GM19240 (cell line): ENCODE measurements around the gene TUBA3E.
A peak's percentile ranks its signal among the peaks of the same experiment; 100 is the strongest.
"Not testable (repeated sequence)": the region's sequence is repeated elsewhere in the genome, so short reads cannot be mapped to it uniquely, and the experiment has no call there.

Experiments used
- DNase-seq: peaks from one replicate; pipeline ENCODE4 v3.0.0; 2011; ENCODE audit warnings: low spot score; ENCODE audit not compliant: insufficient read length

Gene TUBA3E

DNA sequence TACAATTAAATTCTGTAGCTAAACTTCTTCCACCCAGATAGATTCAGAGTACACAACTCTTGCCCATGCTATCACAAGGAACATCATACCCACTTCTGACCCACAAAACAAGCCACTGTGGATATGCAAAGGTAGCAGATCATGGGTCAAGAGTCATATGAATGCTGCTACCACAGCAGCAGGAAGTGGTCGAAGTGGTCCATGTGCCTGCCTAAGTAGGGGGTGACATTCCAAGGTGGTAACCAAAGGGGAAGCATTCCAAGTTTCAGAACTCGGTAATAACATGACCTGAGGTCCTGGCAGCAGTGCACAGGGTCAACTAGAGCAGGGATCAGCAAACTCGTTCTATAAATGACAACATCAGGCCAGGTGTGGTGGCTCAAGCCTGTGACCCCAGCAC is 5.8 kb downstream of the TUBA3E start:
- not testable (repeated sequence) for DNase-seq

GRCh38 chr2:130191319-130191718 is 6.9 kb downstream of the TUBA3E start:
- not testable (repeated sequence) for DNase-seq

GRCh38 chr2:130190237-130190636 is 8.0 kb downstream of the TUBA3E start:
- DNase-seq = no peak

DNA sequence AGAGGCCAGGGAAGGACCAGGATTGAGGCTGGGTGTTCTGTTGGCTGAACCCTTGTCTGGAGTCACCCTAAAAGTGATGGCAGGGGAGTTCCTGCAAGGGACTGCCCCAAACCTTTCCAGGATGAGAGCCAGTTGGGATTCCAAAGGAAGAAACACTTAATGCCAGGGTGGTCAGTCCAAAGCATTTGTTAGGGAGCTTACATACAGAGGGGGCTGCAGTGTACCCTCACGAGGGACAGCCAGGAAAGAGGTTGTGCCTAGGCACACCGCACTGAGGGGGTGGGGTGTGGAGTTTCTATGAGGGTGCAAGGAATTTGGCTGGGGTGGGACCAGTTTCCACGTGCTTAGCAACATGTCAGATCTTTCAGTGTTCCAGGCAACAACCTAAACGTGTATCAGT is 9.3 kb downstream of the TUBA3E start:
- not testable (repeated sequence) for DNase-seq

DNA sequence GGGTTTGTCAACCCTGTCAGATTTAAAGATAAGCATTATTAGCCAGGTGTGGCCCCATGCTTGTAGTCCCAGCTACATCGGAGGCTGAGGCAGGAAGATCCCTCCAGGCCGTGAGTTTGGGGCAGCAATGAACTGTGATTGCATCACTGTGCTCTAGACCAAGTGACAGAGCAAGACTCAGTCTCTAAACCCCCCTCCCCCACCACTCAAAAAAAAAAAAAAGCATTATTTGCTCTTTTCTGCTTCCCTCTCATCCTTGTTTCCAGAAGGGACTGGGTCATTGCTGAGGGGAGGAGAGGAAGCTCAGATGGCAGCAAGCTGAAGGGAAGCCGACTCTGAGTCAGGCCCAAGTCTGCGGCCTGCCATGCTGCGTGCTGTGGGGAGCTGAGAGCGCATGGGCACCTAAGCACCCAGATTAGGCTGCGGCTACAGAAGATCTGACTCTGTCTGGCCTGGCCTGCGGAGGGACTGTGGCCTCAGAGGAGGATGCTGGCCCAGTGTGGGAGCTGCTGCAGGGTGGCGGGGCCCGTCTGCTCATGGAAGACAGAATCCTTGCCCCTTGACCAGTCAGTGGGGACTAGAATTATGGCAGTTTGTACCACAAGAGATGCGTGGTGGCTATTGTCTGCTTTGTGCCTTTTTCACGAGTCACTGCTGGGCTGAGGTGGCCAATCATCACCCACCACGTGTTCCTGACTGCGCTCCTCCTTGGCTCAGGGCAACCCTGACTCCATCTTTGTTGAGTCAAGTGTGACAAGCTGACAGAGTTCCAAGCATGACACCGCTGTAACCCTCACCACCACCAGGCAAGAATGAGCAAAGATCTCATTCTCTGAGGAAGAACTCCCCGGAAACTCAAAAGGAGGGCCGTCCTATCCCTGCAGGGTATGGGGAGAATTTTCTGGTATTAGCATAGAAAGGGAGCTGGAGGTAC is 10.1 kb downstream of the TUBA3E start:
- DNase-seq = not testable (repeated sequence)

DNA sequence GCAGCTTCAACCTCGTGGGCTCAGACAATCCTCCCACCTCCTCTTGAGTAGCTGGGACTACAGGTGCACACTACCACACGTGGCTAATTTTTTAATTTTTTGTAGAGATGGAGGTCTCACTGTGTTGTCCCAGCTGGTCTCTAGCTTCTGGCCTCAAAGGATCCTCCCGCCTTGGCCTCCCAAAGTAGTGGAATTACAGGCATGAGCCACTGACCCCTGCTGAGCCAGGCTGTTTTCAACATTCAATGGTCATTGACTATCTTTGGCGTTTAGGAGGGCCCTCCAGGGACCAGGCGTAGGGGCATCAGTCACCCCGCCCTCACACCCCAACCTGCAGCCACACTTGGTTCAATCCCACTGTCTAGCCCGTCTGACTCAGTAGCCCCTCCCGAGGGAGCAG is 11.0 kb downstream of the TUBA3E start:
- DNase-seq = no peak

- no peak for DNase-seq
Measured at GRCh38 chr2:130186391-130186790, 11.8 kb downstream of the TUBA3E start.

DNA sequence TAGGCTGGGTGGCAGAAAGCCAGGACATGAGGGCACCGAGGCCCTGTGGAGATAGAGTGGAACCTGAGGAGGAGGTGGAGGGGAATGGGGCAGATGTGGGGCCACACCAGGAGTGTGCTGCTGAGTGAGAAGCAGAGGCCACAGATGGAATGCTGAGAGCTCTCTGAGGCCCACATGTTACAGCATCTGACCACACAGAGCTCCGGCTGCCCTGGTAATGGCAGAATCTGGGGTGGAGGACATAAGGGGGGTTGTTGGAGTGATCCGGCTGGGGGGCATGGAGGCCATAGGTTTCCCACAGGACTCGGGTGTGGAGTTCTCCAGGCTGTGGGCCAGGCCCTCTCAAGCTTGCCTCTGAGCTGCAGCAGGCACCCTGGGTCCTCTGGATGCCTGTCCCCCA is 12.3 kb downstream of the TUBA3E start:
- no peak for DNase-seq

DNA sequence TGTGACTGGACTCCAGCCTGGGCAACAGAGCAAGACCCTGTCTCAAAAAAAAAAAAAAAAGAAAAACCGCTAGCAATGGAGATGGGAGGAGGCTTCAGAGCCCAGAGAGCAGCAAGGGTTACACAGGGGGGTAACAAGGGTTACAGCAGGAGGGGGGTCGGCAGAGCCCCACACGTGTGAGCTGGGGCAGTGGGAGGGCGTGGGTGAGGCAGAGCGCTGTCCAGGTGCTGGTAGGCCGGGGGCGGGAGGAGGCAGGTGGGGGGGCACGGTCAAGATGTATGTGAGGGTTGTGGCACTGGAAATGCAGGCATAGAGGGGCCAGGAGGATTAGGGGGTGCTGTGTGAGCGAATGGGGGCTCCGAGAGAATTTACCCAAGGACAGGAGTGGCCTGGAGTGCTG is 12.8 kb downstream of the TUBA3E start:
- no peak for DNase-seq

- no peak for DNase-seq
Measured at GRCh38 chr2:130183512-130184373, 14.5 kb downstream of the TUBA3E start.

DNA sequence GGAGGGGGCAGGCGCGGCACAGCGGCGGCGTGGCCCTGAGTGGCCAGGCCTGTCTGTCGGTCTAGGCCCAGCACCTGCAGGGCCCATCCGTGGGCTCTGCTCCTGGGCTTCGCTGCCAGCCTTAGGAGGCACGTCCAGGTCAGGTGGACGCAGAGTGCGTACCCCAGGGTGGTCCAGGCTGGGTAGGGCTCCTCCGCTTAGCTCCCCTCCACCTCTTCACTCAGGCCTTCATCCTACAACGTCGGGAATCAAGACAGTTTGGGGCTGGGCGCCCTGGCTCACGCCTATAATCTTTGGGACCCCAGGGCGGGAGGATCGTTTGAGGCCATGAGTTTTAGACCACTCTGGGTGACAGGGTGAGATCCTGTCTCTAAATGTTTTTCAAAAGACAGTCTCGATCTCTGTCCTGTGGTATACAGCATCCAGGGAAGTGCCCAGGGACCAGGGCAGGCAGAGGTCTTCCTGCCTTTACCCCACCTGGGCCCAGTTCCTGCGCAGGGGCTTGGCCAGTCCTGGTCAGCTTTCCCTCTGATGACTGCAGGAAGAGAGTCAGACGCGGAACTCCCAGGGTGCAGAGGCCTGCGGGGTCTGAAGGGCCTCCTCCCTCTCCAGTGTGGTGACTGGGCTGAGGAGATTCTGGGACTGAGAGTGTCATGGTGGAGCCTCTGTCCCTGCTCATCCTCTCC is 15.3 kb downstream of the TUBA3E start:
- not testable (repeated sequence) for DNase-seq

DNA sequence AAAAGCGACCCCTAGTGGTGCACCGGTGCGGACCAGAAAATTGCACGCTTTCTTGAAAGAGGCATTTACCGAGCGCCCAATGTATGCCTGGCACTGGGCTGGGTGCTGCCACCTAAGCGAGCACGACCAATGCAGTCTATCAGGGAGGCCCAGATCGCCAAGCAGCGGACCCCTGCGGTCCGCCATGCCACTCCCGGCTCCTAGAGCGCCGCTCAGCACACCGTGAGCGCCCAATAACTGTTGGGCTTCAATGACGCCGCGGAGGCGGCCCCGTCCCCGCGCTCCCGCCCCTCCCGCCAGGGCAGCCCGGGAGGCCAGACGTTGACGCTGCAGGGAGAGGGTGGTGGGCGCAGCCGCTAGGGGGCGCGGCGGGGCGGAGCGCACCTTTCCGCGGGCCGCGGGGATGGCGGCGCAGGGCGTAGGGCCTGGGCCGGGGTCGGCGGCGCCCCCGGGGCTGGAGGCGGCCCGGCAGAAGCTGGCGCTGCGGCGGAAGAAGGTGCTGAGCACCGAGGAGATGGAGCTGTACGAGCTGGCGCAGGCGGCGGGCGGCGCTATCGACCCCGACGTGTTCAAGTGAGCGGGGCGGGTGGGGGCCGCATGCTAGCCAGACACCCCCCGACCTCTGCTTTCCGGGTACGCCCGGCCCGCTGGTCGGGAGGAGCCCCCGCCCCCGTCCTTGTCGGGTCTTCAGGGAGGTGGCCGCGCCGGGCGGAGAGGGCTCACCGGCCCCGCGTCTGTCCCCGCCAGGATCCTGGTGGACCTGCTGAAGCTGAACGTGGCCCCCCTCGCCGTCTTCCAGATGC is 16.2 kb downstream of the TUBA3E start, which contains the start of gene MZT2B:
Gene MZT2B, plus strand, starts transcription at position 383 of the 803 bp plus-strand sequence. Its CDS starts 21 bp downstream, at position 404.
- DNase-seq = peak; percentile 69

DNA sequence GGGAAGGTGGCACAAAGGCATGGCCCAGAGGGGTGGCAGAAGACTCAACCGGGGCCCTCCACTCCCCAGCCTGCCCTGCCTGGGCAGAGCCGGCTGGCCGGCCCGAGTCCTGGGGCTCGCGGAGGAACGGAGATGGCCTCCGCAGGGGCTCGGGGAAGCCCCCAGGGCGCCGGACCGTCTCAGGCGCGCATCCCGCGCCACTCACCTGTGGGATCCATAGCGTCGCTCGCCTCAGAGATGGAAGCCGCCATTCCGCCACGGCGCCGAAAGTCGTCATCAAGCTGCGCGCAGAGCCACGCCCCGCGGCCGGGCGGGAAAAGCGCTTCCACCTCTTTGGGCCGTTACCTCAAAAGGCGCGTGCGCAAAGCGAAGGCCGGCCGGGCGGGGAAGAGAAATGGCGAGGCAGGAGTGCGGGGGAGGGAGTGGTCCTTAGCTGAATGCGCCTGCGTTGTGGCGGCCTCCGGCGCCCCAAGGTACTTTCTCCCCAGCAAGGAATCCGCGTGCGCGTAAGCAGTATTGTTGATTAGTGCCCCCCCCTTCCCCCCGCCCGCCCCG is 16.8 kb downstream of the TUBA3E start, which contains the start of gene SMPD4:
Gene SMPD4, minus strand, starts transcription at position 278 of the 555 bp plus-strand sequence. CDS start 5,010 bp downstream, outside the sequence.
- peak; percentile 62 for DNase-seq

DNA sequence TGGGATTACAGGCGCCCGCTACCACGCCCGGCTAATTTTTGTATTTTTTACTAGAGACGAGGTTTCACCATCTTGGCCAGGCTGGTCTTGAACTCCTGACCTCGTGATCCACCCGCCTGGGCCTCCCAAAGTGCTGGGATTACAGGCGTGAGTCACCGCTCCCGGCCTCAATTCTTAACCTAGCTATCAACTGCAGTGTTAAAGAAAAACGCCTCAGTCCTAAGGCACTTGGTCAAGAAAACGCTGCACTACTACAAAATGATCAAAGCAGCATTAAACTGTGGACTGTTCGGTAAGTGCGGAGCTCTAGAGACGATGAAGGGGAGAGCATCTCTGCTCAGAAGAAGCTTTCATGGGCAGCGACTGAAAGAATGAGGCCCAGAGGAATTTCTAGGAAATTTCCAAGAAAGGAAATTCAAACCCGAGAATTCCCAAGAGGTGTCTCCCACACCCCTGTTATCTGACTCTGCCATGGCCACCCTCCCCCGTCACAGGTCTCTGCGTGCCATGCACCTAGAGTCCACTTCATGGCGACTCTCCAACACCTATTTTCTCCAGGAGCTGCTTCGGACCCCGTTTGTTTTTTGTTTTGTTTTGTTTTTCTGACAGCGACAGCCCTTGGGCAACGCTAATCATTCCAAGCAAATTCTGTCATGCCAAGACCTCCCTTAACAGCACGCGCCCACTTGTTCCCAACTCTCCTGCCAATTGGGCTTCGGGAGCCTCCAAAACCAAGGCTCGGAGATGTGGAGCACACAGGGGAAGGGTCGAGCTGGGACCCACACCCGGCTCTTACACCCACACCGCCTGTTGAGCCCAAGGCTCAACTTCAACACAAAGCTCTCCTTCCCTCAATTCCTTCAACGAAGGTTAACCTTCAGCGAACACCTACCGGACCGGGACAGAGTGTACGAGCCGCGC is 17.6 kb downstream of the TUBA3E start:
- not testable (repeated sequence) for DNase-seq

DNA sequence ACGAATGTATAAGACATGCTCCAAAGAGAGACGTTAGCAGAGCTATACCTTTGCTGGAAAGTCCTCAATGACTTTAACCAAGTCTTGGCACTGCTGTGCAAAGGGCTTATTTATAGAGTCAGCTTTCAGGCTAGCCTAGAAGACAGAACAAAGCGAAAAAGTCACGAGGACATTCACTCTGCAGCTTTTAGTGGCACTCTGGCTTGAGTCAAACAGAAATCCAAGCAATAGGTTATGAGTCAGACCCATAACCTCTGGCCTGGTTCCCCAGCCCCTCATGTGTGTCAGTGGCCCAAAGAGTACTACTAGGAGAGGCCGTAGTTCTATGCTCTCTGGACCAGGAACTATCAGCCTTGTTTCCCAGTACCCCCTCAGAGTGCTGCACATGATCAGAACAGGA is 23.4 kb downstream of the TUBA3E start:
- DNase-seq = not testable (repeated sequence)

- no peak for DNase-seq
Measured at GRCh38 chr2:130169896-130170295, 28.3 kb downstream of the TUBA3E start.

DNA sequence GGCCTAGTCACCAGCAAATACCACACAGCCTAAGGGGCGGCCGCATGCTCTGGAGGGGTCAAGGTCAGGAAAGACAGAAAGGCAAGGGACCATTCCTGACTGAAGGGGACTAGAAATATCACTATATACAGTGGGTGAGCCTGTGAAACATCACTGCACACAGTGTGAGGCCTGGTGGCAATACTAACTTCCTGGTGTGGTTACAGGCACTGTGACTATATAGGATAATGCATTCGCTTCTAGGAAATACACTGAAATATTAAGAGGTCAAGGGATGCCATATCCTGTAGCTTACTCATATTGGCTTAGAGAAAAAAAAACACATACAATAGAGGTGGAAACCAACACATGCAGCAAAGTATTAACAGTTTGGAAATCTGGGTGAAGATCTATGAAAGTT is 29.1 kb downstream of the TUBA3E start:
- DNase-seq = not testable (repeated sequence)

- DNase-seq = not testable (repeated sequence)
Measured at GRCh38 chr2:130166611-130167010, 31.6 kb downstream of the TUBA3E start.
